GM19372 (cell line): Measurements from ENCODE around the gene HMCN1.

ENCODE experiments used
- ATAC-seq: cut with Tn5 transposase; IDR thresholded peaks from one replicate; pipeline ENCODE4 v1.9.1; 2021; ENCODE audit warnings: mild to moderate bottlenecking, low read depth, moderate library complexity; ENCODE audit not compliant: unreplicated experiment

HMCN1 gene

DNA sequence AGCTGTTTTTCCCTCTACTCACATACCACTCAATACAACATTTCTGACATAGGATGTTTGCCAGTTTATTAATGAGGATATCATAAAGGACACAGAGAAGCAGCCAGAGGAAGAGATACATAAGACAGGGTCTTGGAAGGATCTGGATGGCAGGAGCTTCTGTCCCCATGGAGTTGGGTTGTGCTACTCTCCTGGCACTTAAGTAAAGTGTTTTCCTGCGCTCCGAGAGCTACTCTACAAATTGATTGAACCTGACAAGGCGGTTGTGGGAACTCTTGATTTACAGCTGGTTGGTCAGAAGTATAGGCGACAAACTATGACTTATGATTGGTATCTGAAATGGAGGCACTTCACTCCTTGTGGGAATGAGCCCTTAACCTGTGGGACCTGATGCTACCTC lies 208.8 kb downstream of the HMCN1 start:
- no peak for ATAC-seq

DNA sequence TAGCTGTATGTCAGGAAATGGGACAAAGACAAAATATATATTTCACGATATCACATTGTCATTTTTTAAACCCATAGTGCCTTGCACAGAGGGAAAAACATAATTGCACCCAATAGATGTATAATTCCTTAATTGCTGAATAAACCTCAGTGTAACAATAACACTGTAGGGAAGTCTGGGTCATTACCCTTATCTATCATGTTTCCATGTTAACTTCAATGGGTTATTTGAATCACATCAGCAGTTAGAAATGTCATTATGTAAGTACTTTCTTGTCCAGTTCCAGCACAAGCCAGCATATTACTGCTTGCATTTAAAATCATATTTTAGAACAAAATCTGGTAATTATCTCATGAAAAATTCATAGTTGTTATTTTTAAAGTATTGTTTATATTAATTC lies 222.7 kb downstream of the HMCN1 start:
- no peak for ATAC-seq

DNA sequence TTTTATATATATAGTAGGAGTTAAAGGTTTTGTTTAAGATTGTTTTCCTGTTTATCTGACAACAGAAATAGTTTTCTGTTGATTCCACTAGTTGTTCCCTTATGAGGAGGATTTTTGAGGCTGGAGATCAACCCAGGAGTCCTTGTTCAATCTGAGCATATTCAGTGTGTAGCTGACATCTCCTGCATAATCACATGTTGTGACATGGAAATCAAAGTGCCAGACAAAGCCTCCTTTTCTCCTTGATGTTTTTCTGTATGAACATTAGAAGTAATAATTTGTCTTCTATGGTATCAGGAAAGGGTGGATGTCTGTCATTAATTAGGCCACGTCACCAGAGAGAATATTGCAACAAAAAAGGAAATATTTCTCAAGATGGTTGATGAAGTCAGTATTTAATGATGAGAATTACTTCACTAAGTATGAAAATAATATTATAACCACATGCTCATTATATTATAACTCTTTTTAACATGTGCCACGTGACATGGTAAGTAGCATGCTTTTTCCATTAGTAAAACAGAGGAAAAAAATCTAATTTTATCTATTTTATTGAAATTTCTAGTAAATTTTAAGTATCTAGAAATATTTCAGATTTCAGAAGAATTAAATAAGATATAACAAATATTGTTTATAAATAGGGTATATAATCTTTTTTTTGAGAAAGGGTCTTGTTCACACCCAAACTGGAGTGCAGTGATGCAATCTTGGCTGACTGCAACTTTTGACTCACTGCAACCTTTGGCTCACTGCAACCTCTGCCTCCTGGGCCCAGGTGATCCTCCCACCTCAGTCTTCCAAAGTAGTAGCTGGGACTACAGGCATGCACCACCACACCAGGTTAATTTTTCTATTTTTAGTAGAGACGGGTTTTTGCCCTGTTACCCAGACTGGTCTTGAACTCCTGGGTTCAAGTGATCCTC lies 223.5 kb downstream of the HMCN1 start:
- ATAC-seq, result no peak

DNA sequence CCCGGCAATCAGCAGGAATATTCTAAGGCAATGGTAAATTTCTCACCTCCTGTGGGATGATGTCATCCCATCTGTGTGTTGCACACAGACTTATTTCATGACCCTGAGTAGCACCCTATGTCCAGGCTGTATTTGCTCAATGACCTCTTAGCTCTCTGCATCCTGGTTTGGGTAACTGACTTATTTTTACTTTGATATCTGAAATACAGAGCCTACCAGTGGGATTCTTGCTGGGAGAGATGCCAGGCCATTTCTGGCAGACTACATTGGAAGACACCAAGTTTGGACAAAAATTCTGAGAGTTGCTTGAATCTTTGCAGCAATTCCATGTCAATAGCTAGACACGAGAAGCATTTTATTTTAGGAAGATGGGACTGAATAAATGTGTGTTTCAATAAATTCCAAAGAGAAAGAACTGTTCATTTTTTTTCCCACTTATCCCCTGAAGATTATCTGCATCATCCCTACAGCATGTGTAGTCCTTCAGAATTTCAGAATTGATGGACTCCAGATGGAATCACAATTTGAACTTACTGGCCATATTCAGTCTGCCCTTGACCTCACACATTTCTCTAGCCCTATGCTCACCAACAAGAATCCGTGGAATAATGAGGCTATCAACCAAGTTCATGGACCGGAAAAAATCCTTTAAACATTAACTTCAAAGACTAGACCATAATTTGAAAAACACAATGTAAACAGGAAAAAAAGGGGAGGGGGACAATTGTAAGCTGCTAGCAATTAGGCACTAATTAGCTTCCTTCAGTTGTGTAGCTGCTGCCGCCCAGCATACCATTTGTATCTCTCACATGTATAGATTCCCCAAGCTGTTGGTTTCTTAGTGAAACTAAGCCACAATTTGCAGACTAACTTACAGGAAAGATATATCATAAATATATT lies 226.5 kb downstream of the HMCN1 start:
- ATAC-seq, result no peak

DNA sequence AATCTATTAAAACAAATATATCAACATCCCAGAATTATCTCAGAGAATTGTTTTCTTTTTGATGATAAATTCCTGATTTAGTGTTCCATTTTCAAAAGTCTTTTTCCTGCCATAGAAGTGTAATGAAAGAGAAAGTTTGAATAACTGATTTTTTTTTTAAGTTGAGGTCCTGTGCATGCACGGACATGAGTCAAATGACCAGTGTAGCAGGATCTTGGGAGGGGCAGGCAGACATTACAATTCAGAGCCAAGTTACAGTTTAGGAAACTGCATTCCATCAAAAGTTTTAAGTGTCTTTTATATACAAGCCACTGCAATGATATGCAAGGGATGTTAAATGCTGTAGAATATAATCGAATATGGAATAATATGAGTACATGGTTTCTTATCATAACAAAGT lies 227.5 kb downstream of the HMCN1 start:
- no peak for ATAC-seq

DNA sequence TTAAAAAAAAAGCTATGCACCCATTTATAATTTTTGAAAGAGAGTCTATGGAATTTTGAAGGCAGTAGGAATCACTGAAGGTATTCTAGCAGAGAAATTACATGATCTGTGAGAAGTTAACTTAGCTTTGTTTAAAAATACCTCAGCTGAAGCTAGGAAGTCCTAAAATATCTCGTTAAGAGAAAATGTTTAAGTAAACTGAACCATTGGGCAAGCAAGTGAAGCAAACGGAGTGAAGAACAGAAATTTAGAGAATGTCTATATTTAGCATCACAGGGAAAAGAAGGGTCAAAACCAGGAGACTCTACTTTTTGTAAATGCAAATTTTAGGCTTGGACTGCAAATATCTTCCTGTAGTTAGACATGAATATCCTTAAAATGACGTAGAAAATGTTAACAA lies 230.8 kb downstream of the HMCN1 start:
- no peak for ATAC-seq

DNA sequence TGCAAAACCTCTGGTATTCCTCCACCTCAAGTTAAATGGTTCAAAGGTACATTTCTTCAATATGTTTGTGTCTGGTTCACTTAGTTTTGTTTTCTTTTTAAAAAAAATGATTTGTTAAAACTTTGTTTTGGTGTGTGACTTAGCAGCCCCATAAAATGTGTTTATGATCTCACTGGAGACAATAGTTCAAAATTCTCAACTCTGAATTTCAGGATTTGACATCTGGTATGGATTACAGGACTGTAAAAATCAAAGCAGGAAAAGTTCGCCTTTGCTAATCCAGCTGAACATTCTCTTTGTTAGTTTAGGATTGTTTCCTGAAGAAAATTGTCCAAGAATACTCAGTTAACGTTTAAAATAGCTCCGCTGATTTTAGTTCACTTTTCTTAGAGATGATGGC lies 231.7 kb downstream of the HMCN1 start:
- ATAC-seq, result no peak

DNA sequence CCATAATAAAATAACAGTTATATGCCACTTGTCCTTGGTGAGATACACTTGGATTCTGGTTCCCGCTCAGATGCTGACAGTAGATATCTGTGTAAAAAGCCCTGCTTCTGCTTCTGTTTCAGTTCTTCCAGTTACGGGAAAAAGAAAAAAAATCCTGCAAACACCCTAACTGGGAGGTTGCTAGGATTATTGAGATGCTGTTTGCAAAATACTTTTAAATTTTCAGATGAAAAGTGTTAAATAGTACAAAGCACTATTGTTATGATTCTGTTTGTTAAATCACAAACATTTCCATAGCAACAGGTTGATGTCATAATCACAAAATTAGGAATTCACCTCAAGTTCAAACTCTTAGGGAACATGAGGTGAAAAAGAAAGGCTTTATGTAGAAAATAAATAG lies 232.3 kb downstream of the HMCN1 start:
- no peak for ATAC-seq

DNA sequence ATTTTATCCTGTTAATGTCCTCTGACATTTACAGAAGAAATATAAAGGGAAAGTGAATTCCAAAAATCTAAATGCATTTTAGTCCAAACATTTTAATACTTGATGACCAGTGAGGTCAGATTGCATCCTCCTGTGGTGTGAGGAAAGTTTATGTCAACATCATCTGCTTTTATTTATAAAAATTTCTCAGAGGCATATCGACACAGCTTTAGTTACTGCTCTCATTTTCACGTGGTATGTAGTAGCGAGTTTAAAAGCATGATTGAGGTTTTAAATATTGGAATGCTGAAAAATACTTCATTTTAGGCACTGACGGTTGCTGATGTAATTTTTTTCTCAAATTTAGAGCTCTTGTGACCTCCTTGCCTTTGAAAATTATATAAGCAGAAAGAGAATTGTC lies 234.8 kb downstream of the HMCN1 start:
- no peak for ATAC-seq

DNA sequence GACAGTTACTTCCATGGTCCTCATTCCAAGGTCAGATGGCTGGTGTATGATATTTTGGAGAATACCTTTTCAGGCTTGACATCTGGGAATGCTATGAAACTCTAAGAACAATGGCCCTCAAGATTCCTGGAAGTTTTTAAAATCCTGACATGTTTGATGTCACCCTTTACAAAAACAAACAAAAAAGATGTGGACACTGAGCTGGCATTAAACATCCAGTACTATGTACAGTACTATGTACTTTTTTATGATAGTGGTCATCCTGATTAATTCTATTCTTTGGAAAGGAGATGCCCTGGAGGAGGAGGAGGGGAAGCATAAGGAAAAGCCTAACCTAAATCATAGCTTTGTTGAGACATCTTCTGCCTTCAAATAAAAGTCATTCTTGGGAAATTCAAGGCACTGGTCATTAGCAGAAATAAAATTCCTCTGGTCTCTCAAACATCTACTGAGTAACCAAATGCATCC lies 235.4 kb downstream of the HMCN1 start:
- ATAC-seq, result no peak

DNA sequence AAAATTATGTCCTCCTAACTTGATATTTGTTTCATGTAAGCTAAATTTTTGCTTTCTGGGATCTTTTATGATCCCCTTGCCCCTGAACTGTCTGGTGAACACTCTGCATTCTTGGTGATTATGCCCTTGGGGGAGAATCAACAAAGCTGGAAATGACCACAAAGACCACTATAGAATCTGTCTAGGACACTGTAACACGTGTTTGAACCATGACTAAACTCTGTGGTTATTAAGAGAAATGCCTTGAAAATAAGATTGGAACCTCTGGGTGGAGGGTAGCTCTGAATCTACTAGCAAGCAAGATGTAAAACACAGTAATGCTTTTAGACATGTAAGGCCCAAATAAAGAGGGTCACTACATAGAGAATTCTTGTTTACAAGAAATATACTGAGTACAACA lies 237.5 kb downstream of the HMCN1 start:
- ATAC-seq, result no peak

DNA sequence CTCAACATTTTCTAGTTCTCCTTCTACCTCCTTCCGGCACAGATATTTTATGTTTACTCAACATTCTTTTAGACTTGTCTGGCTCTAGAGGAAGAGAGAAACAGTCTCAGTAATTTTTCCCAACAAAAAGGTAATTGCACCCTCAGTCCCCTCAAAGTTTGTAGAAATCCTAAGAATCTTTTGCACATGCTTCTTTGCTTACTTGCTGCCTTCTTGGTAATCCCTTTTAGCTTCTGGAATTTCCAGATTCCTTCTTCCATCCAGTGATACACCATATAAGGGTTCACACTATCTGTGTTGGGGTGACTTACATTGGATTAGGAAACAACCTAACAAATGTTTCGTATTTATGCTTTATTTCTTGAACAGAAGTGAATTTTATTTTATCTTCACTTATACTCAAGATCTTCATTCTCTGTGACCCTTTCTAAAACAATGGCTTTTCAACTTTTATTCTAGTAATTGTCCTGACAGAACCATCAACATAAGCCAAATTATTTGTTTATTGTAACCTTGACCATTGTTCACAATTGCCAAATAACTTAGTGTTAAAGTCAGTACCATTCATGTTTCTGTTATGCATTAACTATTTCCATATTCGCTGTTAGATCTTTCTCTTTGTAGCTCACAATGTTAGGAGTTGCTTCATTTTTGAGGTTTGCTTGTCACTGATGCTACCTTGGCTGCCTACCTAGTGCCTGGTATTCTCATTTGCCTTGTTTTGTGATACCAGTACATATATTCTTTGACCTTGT lies 238.1 kb downstream of the HMCN1 start:
- ATAC-seq, result no peak

DNA sequence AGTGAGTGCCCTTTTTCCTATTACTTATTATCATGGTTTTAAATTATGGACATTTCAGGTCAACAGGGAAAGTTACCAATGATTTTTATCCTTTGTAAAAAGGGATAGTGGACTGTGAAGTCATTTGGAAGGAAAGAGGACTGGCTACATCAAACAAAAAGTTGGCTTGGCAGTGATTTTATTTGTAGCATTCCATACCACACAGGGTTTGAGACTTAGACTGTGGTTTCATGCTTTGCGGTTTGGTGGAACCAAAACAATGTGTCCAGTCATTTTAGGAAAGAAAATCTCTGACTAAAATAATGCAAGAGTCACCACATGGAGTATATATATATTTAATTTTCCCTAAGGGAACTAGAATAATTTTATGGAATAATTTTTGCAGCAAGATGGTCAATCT lies 239.5 kb downstream of the HMCN1 start:
- no peak for ATAC-seq

DNA sequence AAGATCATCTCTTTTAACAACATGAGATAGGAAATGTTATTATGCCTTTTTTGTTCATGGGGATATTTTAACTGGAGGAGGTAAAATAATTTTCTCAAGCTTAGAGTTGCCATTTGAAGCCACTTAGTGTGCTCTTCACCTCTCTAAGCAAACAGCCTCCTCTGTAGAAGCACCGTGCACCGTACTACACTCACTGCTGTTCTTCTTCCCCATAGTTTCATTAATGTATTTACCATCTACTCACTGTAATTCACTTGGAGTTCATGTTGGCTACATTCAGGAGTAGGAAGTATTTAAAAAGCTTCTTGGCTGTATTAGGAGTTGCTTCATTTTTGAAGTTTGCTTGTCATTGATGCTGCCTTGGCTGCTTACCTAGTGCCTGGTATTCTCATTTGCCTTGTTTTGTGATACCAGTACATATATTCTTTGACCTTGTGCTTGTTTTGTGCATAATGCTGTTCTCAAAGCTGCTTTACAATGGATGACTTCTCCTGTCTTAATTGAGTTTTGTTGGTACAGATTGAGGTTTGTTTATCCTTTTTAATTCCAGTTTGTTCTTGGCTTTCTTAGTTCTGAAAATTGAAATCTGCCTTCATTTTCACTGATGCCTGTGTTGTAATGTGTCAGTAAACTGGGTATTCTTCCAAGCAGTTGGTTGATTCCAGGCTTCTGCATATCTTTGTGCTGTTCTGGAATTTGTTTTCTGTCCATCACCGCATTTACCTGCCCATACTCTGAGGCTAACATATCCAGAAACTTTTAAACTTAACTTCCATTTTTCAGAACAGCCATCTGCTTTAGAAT lies 240.4 kb downstream of the HMCN1 start:
- ATAC-seq, result no peak

DNA sequence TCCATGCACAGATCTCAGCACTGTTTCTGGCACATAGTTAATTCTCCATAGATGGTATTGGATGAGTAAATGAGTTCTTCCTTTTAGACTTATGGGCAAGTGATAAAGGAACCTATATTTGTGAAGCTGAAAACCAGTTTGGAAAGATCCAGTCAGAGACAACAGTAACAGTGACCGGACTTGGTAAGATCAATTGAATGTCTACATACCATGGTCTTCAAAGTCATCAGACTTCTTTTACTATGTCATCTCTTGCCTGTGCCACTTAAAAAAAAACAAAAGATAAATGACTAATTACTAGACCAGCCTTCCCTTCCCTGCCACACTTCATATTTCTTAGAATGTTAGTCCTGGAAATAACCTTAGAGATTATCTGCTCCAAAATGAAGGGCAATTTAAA lies 246.7 kb downstream of the HMCN1 start:
- no peak for ATAC-seq

DNA sequence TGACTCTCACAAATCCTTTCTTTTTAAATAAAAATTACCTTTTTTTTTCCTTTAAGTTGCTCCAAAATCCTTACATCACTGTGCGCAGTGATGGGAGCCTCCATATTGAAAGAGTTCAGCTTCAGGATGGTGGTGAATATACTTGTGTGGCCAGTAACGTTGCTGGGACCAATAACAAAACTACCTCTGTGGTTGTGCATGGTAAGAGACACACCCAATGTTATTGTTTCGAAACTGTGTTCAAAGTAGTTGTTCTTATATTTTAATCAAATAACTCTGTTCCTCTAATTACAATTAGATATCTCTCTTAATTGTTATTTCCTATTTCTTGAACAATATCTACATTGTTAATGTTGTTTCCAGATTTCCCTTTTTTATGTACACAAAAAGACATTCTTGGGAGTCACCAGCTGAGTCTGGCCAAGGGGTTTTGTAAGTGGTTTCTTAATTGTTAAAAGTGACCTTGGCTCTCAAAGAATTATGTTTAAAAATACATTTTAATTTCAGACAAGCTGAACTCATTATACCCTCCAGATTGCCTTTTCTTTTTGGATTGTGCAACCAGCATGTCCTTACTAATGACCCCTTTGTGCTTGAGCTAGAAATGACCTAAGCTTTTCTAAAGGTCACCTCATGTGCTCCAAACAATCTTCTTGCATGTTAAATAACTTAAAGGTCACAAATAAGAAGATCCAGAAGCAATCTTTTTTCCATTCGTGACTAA lies 250.1 kb downstream of the HMCN1 start:
- ATAC-seq, result no peak

DNA sequence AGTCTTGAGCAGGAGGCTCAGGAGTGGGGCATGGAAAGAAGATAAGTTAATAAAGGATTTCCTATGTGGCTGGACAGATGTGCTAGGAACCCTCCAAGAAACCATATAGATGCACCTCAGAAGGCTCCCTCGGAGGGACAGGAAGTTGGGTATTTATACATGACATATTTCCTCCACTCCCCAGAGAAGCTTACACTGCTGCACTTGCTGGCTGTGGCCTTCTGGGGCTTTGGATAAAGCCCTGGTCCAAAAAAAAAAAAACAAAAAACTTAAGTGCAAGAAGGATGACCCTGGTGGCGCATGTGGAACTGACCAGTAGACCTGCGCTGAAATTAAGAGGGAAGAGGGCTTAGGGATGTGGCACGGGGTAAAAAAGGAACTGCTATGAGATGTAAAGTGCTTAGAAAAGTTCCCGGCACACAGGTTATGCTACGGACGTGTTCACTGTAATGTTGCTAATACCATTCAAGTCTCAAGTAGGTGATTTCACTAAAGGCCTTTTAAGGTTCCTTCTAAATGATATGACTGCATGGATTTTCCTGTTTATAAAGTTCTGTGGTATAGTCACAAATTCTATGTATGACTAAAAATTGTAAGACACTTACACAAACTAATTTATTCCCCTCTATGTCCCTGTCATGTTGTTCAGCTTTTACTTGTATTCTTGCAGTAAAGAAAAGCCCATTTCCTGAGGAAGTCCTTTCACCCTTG lies 253.6 kb downstream of the HMCN1 start:
- no peak for ATAC-seq

DNA sequence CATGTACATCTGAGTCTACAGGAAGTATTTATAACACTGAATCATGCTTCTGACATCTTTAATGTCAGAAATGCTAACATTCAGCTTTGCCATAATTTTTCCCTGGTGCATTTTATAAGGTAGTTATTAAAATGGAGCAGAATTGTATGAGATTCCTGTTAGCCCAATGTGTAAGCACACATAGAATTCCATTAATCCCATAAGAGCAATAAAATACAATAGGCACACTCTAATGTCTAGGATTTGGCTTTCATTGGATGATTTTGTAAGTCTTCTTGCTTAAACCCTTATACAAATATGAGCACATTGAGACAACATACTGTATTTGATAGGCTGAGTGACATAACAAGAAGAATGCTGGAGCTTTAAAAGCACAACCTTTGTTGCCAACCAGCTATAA lies 256.4 kb downstream of the HMCN1 start:
- ATAC-seq, result no peak

DNA sequence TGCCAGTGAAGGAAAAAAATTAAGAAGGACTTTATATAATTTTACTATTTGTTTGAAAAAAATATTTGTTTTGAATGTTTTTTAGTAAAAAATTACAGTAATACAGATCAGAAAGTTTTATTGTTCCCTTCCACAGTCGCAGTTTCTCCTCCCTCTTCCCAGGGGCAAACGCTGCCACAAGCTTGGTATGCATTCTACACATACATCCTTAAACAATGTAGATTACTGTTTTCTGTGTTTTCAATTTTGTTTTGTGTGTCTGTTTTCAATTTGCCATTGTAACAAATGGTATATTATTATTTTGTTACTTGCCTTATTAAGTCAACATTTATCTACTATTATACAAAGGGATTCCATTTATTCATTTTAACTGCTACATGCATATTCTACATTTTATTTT lies 257.1 kb downstream of the HMCN1 start:
- no peak for ATAC-seq
